GM12875 (cell line): Measurements from ENCODE around the gene CDH13.

Source experiments
- H3K4me3 ChIP-seq: one replicate; pipeline ENCODE4 v1.5.1; 2011; ENCODE audit warnings: low read depth, low read length, control low read depth
- CTCF ChIP-seq: IDR thresholded peaks from 2 replicates; pipeline ENCODE4 v1.5.1; 2011; ENCODE audit warnings: low read depth, mild to moderate bottlenecking, control low read depth, inconsistent platforms, low read length, moderate library complexity, borderline replicate concordance; ENCODE audit not compliant: insufficient read depth

CDH13 gene

GRCh38 chr16:82895843-82896242 is 269.1 kb downstream of the CDH13 start:
- no peak overlapping the region for H3K4me3 ChIP-seq
- no peak for TF ChIP-seq CTCF

- H3K4me3 ChIP-seq, result no peak overlapping the region
- no peak for TF ChIP-seq CTCF
Observed at GRCh38 chr16:82899006-82899405, 272.2 kb downstream of the CDH13 start.

- TF ChIP-seq CTCF, result no peak
- no peak overlapping the region for H3K4me3 ChIP-seq
Observed at GRCh38 chr16:82899731-82900450, 273.1 kb downstream of the CDH13 start.

GRCh38 chr16:82900559-82900958 is 273.8 kb downstream of the CDH13 start:
- no peak for TF ChIP-seq CTCF
- H3K4me3 ChIP-seq, result no peak overlapping the region

GRCh38 chr16:82911925-82912324 is 285.2 kb downstream of the CDH13 start:
- no peak for TF ChIP-seq CTCF
- no peak overlapping the region for H3K4me3 ChIP-seq

GRCh38 chr16:82915139-82915824 is 288.5 kb downstream of the CDH13 start:
- TF ChIP-seq CTCF, result no peak
- H3K4me3 ChIP-seq, result no peak overlapping the region
